ENCODE results near the gene DIS3L2.
"Not testable (repeated sequence)": the region's sequence is repeated elsewhere in the genome, so short reads cannot be mapped to it uniquely, and the experiment has no call there.

The DIS3L2 gene

DNA sequence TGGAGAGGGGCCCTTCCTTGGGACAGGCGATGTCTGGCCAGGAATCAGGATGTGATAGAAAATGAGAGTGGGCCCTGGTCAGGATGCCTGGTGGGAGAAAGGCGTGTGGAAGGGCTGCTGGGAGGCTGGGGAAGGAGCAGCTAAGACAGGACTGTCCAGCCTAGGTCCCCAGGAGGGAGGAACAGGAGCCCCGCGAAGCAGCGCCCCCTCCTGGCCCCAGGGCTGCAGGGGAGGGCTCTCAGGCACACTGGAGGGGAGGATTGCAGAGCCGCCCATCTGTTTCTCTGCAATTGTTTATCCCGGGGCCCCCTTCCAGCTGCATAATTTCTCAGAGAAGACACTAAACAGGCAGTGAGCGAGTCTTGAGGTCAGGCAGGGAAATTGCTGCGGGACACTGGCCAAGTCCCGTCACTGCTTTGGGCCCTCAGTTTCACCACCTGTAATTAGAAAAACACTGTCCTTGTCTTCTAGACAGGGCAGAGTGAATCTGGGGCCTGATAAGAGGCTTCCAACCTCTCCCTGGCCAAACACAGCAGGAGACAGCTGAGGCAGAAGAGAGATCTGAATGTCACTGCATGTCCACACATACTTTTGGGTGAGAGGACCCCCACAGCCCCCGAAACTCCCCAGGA lies 31.4 kb upstream of the DIS3L2 start:
- DNase-seq (ENCODE audit: low spot score) = peak; percentile 52

DNA sequence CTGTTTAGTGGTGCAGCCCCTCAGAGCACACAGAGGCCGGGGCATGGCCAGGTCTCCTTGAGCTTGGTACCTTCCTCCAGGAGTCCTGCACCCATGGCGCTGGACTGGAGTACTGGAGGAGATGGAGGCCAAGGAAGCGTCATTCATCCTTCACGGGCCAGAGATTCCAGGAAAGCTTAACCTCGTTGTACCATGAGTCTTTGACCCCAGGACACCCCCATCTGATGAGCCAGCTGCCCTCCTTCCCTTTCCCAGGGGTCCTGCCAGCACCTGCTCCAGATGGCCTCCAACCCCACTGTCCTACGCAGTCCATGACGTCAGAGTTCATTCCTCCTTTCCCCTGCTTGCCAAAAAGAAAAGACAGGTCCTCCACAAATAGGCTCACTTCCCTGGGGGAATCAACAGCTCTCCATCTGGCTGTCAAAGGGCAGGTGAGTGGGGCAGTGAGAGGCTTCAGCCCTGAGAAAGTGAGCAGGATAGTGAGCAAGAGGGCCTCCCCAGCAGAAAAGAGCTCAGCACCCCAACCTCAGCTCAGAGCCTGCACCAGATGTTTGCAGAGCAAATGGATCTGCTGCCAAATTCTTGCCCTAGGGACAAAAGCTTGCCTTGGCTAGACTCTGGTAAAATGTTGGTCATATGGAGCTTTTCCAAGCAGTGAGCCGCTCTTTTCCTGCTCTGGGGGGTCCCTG lies 30.8 kb upstream of the DIS3L2 start:
- no peak for DNase-seq (ENCODE audit: low spot score)

DNA sequence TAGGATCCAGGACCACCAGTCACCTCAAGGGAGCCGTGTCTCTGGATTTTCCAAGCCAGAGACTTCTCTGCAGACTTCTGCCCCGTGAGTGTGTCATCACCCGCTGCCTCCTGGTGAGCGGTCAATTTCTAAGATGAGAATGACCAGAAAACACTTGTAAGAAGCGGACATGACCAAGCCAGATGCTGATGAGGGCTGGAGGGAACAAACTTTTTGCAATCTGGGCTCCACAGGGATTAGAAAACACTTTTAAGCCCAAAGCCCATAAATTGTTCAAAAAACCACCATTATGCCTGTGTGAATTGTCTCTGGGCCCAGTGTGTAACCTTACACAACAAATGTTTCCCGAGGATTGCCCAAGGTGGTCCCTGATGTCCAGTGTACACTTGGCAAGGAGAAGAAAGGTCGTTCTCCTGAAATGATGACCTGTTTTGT lies 30.0 kb upstream of the DIS3L2 start:
- DNase-seq (ENCODE audit: low spot score) = no peak

DNA sequence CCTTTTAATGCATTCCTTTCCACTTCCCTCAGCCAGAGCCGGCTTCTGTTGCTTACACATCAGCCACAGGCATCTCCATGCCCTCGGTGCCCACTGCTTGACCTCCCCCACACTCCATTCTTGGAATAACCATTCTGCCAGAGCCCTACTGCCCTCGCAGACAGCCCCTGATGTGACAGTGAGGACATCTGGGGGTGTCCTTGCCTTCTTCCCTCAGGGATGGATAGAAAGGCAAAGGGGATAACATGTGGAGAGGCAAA lies 28.9 kb upstream of the DIS3L2 start:
- DNase-seq (ENCODE audit: low spot score) = no peak

DNA sequence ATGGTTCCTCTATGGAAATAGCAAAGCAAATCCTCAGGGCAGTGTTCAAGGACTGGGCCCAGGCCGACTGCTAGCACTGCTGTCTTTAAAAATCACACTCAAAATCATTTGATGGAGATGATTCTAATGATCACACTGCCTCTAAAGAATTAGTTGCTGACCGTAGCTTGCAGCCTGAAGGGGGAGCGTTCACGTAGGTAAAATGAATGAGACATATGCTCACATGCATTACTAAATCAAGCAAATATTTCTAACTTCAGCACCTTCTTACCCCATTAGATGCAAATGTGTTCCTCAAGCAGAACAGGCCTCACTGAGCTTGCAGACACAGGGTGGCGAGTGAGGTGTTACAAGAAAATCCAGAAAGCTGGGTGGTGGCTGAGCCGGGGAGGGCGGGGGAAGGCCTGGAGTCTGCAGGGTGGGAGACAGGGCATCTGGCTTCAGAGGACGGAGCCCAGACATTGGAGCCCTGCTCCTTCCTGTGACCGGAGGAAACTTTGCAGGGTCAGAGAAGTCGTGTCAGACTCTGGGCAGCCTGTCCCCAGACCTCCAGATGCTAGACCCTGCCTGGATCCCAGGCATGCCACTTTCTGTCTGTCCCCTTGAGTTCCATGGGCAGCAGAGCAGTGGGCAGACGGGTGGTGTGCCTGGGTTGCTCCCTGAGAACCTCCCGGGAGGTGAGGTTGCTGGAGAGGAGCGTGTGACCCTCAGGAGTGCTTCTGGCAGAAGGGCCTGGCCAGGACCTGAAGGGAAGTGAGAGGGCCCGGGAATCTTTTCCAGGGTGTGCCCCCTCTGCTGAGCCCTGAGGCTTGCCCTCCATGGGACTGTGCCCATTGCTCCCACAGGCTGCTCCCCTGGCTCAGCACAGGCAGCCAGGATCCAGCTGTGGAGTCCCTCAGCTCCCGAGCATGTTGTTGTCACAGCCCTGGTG lies 28.3 kb upstream of the DIS3L2 start:
- DNase-seq (ENCODE audit: low spot score) = peak; percentile 79

DNA sequence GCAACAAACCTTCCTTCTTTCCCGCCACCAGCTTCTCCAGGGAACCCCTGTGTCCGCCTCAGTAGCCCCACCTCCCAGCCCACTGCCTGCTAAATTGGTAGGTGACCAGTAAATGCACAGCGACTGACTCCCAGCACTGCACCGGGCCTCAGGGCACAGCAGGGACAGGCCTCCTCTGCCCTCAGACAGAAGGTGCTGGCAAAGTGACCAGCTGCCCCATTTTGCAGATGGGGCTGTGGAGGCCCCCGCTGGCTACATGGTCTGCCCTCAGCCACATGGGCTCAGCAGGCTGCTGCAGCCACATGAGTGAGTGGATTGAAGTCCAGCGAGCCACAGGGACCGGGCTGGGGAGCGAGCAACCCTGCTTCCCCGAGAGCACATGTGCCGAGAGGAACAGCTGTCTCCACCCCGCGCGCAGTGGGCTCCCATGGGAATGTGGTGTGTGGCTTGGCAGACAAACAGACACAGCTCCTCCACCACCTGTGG lies 27.6 kb upstream of the DIS3L2 start:
- DNase-seq (ENCODE audit: low spot score) = peak; percentile 78

DNA sequence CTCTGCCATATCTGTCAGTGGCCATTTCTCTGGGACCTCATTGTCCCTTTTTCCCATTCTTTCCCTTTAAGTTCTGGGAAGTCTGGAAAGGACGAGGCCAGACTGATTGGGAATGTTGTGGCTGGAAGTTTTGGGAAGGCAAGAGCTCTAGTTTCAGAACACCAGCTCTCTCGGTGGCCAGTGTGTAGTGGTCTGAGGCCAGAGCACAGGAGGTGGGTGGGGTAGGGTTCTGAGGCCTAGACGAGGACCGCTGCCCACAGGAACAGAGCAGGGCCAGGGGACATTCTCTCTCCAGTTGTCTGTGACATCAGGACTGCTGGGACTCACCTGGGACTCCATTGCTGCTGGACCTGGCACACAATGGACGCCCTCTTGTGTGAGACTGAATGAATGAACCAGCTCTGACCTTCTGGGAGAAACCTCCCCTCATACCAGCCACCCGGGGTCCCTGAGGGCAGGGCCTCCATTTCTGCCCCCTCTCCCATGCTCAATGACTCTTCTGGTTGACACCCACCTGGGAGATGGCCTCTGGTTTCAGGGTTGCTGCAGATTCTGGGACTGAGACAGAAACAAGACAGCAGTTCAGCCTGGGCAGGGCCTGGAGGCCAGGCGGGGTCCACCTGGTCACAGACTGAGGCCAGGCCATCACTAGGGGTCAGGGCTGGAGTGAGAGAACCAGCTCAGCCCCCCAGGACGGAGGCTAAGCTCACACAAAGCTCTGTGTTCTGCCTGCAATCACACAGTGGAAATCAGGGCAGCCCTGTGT lies 26.9 kb upstream of the DIS3L2 start:
- no peak for DNase-seq (ENCODE audit: low spot score)

DNA sequence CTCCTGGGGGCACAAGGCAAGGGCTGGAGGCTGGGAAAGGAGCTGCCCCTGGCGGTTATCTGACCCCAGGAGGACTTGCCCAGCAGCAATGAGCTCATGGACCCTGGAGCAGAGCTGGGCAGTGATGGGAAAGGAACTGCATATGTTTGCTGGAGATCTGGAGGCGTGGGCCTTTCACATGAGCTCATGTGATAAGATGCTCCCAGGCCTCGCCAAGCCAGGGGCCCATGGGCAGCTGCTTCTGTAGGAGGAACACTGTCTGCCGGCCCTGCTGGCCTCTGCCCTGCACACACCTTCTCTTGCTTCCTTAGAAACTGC lies 26.3 kb upstream of the DIS3L2 start:
- DNase-seq (ENCODE audit: low spot score) = no peak

DNA sequence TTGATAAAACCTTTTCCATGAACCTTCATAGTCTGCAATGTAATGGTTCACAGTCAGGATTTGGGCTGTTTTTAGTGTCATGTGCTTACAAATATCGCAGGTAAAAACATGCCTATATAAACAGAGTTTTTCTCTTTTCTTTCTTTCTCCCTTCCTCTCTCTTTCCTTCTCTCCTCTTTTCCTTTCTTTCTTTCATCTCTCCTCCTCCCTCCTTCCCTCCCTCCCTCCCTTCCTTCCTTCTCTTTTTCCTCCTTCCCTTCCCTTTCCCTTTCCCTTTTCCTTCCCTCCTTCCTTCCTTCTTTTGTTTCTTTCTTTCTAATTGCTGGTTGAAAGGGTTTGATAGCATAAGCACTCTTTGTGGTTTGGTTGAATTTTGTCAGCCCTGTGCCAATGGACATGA lies 25.7 kb upstream of the DIS3L2 start:
- no peak for DNase-seq (ENCODE audit: low spot score)

DNA sequence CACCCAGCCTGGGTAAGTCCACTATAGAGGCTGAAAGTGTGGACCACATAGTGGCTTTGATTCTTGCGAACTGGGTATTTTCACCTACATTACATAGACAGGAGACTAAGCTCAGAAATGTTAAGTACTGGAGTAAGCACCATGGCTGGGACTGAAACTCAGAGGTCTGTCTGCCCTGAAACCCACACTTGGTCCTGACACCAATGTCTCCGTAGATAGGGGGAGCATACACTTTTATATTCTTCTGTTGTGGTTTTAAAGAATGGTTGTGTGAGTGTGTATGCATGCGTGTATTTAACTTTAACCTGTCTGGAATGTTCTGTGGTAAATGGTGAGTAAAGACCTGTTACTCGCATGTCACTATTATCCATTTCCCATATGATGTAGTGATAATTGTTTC lies 25.0 kb upstream of the DIS3L2 start:
- DNase-seq (ENCODE audit: low spot score) = no peak

DNA sequence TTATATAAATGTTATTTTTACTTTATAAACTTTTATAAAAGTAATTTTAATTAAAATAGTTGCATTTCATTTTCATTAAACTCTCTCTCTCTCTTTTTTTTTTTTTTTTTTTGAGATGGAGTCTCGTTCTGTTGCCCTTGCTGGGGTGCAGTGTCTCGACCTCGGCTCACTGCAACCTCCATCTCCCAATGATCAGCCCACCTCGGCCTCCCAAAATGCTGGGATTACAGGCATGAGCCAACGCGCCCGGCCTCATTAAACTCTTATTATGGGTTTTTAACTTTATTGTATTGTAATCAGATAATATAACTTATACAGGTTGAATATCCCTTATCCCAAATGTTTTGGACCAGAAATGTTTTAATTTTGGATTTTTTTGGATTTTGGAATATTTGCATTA lies 24.5 kb upstream of the DIS3L2 start:
- no peak for DNase-seq (ENCODE audit: low spot score)

DNA sequence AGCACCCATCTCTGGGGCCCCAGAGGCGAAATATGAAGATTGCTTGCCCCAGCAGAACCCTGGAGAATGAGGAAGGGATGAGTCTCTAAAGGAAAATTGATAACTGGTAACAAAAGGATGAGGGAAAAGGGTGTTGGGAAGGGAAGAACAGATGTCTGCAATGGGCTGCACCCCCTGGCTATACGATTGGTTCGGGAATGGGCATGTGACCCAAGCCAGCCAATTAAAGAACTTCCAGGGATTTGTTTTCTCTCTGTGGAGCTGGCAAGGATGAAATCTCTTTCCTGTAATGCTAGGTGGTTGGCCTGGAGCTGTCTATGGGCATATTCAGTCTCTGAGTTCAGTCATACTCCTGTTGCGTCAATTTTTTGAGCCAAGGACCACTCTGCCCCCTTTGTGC lies 22.5 kb upstream of the DIS3L2 start:
- no peak for DNase-seq (ENCODE audit: low spot score)

DNA sequence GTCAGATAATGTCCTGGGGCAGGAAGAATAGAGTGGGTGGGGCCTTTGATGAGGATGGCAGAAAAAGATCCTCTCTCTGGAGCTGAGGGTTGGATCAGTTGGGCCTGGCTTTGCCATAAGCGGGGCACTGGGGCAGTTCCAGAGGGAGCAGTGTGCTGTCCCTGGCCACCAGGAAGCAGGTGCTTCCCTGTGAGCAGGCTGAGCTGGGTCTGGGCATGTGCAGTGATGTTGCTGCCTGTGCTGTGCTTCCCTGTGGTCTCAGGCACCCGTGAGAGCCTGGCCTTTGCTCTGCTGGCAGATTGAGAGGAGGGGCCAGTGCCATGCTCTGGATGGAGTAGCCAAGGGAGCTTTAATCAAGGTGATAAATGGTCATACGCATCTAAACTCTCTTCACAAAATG lies 20.7 kb upstream of the DIS3L2 start:
- DNase-seq (ENCODE audit: low spot score) = no peak

DNA sequence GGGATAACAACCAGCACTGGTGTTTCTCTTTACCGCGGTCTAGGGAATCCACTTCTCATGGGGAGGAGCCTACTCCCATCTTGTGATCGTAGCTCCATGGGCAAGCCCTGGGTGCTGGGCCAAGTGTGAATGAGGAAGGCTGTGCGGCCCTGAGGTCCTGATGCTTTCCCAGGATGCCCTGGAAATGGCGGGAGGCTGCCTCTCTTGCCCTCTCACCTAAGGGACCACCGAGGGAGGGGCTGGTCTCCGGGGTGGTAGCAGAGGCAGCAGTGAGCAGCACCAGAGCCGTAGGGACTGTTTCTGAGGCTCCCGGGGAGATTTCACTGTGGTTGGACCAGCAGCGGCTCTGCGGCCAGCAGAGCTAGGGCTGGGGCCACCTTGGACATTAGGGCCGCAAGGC lies 19.8 kb upstream of the DIS3L2 start:
- DNase-seq (ENCODE audit: low spot score) = no peak

DNA sequence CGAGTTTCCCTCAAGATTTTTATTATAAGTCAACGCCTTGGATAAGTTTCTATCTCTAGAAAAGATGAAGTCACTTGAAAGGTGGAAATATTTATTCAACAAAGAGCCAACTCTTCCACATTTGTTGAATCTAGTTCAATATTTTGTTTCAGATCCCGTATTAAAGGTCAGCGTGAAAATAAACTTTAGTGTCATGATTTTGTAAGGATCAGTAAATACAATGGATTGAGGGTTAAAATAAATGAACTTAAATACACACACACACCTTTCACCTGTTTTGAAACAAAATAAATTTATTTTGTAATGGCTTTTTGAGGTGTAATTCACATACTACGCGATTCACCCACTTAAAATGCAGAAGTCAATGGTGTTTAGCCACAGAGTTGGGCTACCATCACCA lies 19.3 kb upstream of the DIS3L2 start:
- no peak for DNase-seq (ENCODE audit: low spot score)

DNA sequence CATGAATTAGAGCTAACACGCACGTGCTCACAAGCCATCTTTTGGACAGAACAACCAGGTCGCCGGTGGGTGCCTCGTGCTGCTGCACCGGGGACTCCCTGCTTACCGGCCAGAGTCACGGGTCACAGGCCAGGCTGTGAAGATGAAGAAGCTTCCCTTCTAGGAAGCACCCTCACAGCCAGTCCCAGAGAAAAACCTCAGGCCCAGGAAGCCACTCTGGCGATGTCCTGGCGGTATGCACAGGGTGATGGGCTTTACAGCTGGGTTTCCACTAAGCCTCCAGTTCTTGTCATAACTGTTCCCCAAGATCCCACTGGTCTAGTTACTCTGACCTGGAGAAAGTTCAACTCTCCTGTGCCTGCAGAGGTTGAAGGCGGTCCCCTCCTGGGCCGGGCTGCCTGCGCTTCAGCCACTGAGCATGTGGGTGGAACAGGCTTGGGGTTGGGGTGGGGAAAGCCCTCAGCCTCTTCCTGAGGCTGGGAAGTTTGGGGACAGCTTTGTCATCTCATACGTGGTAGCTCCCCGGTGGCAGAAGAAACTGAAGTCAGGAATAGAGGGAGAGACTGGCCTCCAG lies 15.2 kb upstream of the DIS3L2 start:
- DNase-seq (ENCODE audit: low spot score) = no peak

DNA sequence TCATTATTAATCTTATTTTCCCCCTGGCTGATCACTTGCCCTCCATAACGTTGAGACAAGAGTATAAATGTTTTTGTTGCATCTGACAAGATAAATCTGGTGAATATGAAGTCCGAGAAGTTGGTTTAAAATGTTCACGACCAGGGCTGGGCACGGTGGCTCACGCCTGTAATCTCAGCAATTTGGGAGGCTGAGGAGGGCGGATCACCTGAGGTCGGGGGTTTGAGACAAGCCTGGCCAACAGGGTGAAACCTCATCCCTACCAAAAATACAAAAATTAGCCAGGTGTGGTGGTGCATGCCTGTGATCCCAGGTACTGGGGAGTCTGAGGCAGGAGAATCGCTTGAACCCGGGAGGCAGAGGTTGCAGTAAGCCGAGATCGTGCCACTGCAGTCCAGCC lies 14.4 kb upstream of the DIS3L2 start:
- not testable (repeated sequence) for DNase-seq (ENCODE audit: low spot score)

DNA sequence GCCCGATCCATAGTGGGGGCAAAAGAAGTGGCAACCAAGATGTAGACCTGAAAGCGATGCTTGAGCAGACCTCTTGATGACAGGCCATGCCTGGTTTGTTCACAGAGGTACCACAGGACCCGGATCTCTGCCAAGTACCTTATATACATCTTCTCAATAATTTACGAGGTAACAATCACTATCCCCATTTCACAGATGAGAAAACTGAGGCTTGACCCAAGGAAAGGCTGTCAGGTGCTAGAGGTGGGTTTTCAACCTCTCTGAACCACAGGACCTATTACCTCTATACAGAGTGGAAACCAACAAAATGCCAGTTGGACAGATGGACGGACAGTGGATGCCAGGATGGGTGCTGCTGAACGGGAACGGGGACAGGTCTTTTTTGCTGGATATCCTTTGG lies 13.8 kb upstream of the DIS3L2 start:
- DNase-seq (ENCODE audit: low spot score) = no peak

DNA sequence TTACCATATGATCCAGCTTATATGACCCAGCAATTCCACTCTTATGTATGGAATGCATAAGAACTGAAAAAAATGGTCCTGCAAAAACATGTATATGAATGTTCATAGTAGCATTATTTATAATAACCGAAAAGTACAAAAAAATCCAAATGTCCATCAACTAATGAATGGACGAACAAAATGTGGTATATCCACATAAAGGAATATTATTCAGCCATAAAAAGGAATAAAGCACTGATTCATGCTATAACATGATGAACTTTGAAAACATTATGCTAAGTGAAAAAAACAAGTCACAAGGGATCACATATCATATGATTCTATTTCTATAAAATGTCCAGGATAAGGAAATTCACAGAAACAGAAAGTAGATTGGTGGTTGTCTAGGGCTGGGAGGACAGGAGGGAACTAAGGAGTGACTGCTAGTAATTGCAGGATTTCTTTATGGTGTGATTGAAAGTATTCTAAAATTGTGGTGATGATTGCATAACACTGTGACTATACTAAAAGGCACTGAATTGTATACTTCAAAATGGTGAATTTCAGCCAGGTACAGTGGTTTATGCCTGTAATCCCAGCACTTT lies 10.0 kb upstream of the DIS3L2 start:
- no peak for DNase-seq (ENCODE audit: low spot score)

DNA sequence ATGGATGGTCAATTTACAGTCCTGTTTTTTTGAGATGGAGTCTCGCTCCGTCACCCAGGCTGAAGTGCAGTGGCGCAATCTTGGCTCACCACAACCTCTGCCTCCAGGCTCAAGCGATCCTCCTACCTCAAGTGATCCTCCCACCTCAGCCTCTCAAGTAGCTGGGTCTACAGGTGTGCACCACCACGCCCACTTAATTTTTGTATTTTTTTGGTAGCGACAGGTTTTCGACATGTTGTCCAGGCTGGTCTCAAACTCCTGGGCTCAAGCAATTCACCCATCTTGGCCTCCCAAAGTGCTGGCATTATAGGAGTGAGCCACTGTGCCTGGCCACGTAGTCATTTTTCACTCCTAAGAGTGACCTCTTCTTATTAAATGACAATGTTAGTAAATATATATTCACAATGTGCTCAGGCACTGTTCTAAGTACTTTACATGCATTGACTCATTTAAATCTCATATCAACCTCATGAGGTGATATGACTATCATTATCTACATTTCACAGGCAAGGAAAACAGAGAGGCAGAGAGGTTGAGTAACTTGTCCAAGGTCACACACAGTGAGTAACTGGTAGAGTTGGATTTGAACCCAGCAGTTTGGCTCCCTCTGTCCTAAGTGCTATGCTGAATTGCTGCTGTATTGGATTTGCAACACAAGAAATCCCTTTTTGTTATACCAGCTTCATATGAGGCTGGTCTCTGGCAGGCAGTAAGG lies 5.6 kb upstream of the DIS3L2 start:
- no peak for DNase-seq (ENCODE audit: low spot score)
